Subcutaneous abdominal adipose tissue (tissue), 5 donors: Measurements from ENCODE around the gene RNF212B.

Source experiments
- H3K27ac ChIP-seq: one replicate; pipeline ENCODE4 v1.7.0; 2013; ENCODE audit warnings: low read depth, mild to moderate bottlenecking, inconsistent platforms, low read length, moderate library complexity
- H3K27me3 ChIP-seq, 5 donors: one replicate each; pipeline ENCODE4 v1.7.0; 2013; ENCODE audit warnings: low read length in 5 of 5, inconsistent platforms in 1 of 5; ENCODE audit not compliant: control insufficient read depth in 5 of 5, insufficient read depth in 4 of 5
- H3K36me3 ChIP-seq, 5 donors: one replicate each; pipeline ENCODE4 v1.7.0; 2013; ENCODE audit warnings: low read length in 5 of 5; ENCODE audit not compliant: control insufficient read depth in 5 of 5, insufficient read depth in 5 of 5
- H3K4me1 ChIP-seq, 5 donors: one replicate each; pipeline ENCODE4 v1.7.0; 2013; ENCODE audit warnings: low read length in 5 of 5, mild to moderate bottlenecking in 3 of 5, moderate library complexity in 1 of 5; ENCODE audit not compliant: control insufficient read depth in 5 of 5, insufficient read depth in 5 of 5
- H3K4me3 ChIP-seq, 5 donors: one replicate each; pipeline ENCODE4 v1.7.0; 2013; ENCODE audit warnings: low read length in 5 of 5, low read depth in 1 of 5
- H3K9ac ChIP-seq, 5 donors: one replicate each; pipeline ENCODE4 v1.7.0; 2013; ENCODE audit warnings: low read length in 5 of 5, mild to moderate bottlenecking in 4 of 5, moderate library complexity in 3 of 5
- H3K9me3 ChIP-seq, 5 donors: one replicate each; pipeline ENCODE4 v1.7.0; 2013; ENCODE audit warnings: low read length in 5 of 5; ENCODE audit not compliant: control insufficient read depth in 5 of 5
- donor health status: healthy.
- donor health status: healthy.
- donor health status: healthy.
- donor health status: healthy.
- donor health status: healthy.

The RNF212B gene

DNA sequence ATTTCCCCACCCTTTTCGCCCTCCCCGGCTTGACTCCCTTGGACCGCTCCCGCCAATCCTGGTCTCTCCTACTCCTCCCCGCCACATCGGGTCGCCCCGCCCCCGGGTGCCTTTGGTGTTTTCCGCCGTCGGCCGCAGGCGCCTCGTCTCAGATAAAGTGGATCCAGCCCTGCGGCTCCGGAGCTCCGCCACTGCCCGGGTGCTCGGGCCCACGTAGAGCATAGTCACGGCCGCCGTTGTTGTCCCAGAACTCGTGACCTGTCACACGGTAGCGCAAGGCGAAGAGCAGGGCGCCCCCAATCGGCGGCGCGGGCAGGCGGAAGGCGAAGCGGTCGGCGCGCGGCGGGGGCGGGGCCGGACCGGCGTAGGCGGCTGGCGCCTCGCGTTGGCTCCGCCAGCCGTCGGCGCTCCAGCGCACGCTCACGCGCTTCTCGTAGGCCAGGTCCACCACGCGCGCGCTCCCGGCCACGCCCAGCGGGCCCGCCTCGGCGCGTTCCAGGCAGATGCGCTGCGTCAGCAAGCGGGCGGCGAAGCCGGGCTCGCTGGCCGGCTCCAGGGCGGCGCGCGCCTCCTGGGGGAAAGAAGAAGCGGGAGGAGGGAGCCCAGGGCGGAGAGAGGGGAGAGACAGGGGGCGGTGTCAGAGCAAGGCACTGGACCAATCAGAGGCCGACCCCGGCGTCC lies 63.7 kb downstream of the RNF212B start:
- no peaks in the 10 kb centered on the region for H3K9me3 ChIP-seq
- H3K27me3 ChIP-seq = no peaks in the 10 kb centered on the region
- H3K9ac ChIP-seq = peak overlapping the region in 4 of 5 donors; percentile 76 to 88 (median 84)
- peak overlapping the region in 4 of 5 donors; percentile 75 to 89 (median 84) for H3K4me3 ChIP-seq
- H3K4me1 ChIP-seq = peaks cover 10 to 50% (median 41%) of the 10 kb centered on the region in 5 donors
- peak overlapping the region; percentile 92 for H3K27ac ChIP-seq
- peaks cover 6 to 23% (median 12%) of the 10 kb centered on the region in 5 donors for H3K36me3 ChIP-seq

DNA sequence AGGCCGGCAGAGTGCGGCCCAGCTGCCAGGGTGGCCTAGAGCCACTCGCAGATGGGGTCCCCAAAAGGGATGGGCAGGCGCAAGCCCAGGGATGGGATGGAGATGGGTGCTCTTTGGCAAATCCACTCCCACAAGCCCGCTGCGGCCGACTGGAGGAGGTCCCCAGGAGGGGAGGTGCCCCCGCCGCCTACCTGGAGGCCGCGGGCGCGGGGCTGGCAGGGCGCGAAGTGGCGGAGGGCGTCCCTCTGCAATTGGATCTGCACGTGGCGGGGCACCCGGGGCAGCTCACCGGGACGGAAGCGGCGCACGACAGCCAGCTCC lies 64.2 kb downstream of the RNF212B start:
- Histone ChIP-seq H3K27me3 (no peaks in the 10 kb centered on the region), H3K4me3 (peak overlapping the region in 4 of 5 donors; percentile 74 to 86 (median 78)), H3K36me3 (peaks cover 6 to 18% (median 12%) of the 10 kb centered on the region in 5 donors), H3K27ac (peak overlapping the region; percentile 91), H3K9ac (peak overlapping the region in 4 of 5 donors; percentile 76 to 88 (median 84)), H3K4me1 (peaks cover 10 to 52% (median 46%) of the 10 kb centered on the region in 5 donors), H3K9me3 (no peaks in the 10 kb centered on the region)

DNA sequence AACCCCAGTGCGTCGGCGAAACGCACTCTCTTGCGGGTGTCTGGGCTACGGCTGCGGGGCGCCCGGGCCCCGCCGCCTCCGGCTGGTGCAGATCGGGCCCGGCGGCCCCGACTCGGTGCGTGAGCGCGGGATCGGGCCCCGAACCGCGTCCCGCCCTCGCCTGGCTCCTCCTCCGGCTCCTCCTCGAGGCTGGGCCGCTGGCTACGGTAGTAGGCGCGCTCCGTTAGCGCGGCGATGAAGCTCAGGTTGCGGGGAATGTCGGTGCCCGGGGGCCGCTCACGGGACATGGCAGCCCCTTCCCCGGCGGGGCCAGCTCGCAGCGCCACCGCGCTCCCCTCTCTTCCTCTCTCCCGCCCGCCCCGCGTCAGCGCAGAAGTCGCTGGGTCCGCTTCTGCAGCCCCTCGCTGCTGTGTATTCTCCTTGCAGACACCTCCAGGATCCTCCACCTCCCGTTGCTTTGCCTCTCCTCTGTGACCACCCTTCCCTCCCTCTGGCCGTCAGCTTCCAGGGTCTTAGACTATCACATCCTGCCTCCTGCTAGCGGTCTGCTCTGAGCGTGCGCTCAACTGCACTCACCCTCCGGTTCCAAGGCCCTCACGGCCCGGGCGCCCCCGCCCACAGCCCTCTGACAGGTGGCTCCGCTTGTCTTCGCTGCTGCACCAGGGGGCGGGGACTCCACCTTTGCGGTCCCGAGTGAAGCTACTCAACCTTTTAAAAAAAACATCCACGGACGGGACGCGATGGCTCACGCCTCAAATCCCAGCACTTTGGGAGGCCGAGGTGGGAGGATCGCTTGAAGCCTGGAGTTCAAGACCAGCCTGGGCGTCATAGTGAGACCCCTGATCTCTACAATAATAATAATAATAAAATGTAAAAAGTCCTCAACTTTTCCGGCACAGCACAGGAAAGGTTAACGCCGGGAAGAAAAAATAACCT lies 64.8 kb downstream of the RNF212B start, which contains the start of gene PPP1R3E:
PPP1R3E (minus strand) TSS at position 570 of the 936 bp plus-strand sequence; CDS start at position 287, 283 bp downstream.
- H3K9me3 ChIP-seq = no peaks in the 10 kb centered on the region
- H3K27ac ChIP-seq = peak within 1 kb of the TSS; percentile 91
- H3K27me3 ChIP-seq = no peaks in the 10 kb centered on the region
- peak within 1 kb of the TSS; percentile 38 to 88 (median 83) for H3K9ac ChIP-seq
- peaks cover 15 to 59% (median 52%) of the 10 kb centered on the region in 5 donors for H3K4me1 ChIP-seq
- peaks cover 5 to 12% (median 8%) of the 10 kb centered on the region in 5 donors for H3K36me3 ChIP-seq
- peak within 1 kb of the TSS; percentile 74 to 88 (median 81) for H3K4me3 ChIP-seq

DNA sequence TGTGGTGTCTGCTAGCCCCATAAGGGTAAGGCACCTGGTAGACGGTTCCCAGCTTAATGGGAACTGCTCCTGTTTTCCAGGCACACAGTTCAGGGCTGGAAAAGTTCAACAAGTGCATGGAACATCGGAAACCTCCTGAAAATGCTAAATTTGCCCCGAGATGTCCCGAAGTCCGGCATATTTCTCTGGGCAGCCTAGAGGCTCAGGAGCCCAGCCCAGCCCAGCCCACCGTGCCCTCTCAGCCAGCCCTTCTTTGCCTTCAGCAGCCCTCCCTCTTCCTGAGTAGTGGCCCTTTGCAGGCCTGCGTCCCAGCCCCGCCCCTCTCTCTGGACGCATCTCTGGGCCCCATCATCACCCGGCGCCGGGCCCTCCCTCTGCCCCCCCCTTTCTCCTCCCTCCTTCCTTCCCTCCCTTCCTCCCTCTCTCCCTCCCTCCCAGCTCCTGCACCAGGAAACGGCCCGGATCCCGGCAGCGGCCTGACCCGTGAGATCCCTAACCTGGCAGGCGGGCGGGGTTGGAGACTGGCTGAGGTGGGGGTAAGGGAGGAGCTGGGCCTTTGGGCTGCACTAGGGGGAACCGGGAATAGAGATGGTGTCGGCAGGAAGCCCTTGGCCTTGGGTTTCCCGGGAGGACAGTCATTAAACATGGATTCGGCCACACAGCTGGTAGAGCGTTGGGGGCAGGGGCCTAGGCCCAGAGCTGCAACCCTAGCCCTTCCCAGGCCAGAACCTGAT lies 68.8 kb downstream of the RNF212B start, which contains the start of gene BCL2L2:
BCL2L2 (plus strand) TSS at position 422 of the 734 bp plus-strand sequence. CDS start 935 bp downstream, outside the sequence.
- peak within 1 kb of the TSS; percentile 85 to 99 (median 92) for H3K9ac ChIP-seq
- peaks cover 0 to 27% (median 22%) of the 10 kb centered on the region in 5 donors for H3K36me3 ChIP-seq
- peak within 1 kb of the TSS; percentile 82 for H3K27ac ChIP-seq
- H3K9me3 ChIP-seq = no peaks in the 10 kb centered on the region
- peaks cover 14 to 68% (median 63%) of the 10 kb centered on the region in 5 donors for H3K4me1 ChIP-seq
- H3K27me3 ChIP-seq = no peaks in the 10 kb centered on the region
- peak within 1 kb of the TSS; percentile 83 to 93 (median 85) for H3K4me3 ChIP-seq

DNA sequence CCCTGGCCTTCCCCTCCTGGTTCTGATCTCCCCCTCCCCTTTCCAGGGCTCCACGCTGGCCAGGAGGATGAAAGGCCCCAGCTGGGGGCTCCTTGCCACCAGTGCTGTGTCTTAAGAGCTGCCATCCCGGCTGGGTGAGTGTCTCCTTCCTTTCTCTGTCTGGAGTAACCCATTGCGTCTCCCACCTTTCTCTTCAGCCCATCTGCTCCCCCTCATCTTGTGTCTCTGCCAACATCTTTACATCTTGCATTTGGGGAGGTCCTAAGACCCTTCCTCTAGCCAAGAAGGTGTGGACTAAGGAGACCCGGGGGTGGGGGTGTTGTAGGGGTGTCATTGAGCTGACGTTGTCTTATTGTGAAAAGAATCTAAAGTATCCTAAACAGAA lies 69.4 kb downstream of the RNF212B start:
- Histone ChIP-seq H3K9me3 (no peaks in the 10 kb centered on the region), H3K27ac (peak overlapping the region; percentile 82), H3K27me3 (no peaks in the 10 kb centered on the region), H3K36me3 (peaks cover 0 to 30% (median 25%) of the 10 kb centered on the region in 5 donors), H3K9ac (peak overlapping the region; percentile 85 to 99 (median 92)), H3K4me1 (peaks cover 14 to 64% (median 59%) of the 10 kb centered on the region in 5 donors), H3K4me3 (peak overlapping the region; percentile 83 to 93 (median 85))

DNA sequence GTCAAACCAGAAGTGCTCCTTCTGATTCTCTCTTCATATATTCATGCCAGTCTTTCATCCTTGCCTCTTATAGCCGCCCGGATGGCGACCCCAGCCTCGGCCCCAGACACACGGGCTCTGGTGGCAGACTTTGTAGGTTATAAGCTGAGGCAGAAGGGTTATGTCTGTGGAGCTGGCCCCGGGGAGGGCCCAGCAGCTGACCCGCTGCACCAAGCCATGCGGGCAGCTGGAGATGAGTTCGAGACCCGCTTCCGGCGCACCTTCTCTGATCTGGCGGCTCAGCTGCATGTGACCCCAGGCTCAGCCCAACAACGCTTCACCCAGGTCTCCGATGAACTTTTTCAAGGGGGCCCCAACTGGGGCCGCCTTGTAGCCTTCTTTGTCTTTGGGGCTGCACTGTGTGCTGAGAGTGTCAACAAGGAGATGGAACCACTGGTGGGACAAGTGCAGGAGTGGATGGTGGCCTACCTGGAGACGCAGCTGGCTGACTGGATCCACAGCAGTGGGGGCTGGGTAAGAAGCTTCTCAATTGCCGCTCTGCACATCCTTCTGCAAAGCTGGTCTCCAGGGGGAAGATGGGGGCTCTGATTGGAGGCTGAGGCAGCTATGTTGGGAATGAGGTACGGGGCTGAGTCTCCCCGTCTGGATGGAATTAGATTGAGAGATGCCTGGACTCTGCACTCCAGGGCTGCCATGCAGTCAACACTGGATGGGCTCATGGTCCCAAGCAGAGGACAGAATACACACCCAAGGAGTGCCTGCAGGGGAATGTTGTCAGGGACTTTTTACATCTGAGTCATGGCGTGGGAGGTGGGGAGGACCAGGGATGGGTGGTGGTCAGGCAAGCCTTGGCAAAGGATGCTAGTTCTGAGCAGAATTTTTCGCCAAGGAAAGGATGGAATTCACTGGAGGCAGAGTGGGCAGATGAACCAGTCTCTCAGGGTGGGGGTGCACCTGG lies 70.2 kb downstream of the RNF212B start:
- Histone ChIP-seq H3K9me3 (no peaks in the 10 kb centered on the region), H3K4me3 (peak overlapping the region; percentile 83 to 93 (median 85)), H3K27me3 (no peaks in the 10 kb centered on the region), H3K9ac (peak overlapping the region; percentile 24 to 99 (median 90)), H3K27ac (peak overlapping the region; percentile 82), H3K4me1 (peaks cover 14 to 57% (median 51%) of the 10 kb centered on the region in 5 donors), H3K36me3 (peaks cover under 1 to 30% (median 25%) of the 10 kb centered on the region in 5 donors)

DNA sequence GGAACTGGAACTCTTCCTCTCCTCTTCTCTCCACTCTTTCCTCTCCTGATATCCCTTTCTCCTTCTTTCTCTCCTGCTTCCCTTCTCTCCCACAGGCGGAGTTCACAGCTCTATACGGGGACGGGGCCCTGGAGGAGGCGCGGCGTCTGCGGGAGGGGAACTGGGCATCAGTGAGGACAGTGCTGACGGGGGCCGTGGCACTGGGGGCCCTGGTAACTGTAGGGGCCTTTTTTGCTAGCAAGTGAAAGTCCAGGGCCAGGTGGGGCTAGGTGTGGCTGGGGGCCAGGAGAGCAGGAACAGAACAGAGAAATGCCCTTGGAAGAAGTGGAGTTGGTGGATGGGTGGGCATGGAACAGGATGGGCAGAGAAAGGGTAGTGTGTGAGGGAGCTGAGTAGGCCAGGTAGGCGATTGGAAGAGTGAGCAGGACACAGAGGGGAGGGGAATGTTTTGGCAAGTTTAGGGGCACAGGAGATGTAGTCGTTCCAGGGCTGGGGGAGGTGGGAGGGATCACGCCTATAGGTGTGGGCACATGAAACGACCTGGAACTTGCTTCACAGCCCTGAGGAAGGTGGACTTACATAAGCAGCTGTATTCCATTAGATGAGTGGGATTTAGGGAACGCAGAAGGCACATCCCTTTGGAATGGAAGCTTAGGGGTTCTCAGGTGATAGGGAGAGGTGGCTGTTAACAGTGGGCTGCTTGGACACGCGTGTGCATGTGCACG lies 71.1 kb downstream of the RNF212B start:
- Histone ChIP-seq H3K27me3 (no peaks in the 10 kb centered on the region), H3K27ac (no peak overlapping the region), H3K9me3 (no peaks in the 10 kb centered on the region), H3K4me3 (peak overlapping the region in 1 of 5 donors; percentile 85), H3K36me3 (peaks cover 5 to 30% (median 25%) of the 10 kb centered on the region in 5 donors), H3K4me1 (peaks cover 14 to 54% (median 48%) of the 10 kb centered on the region in 5 donors), H3K9ac (peak overlapping the region in 3 of 5 donors; percentile 4 to 99 (median 24))

DNA sequence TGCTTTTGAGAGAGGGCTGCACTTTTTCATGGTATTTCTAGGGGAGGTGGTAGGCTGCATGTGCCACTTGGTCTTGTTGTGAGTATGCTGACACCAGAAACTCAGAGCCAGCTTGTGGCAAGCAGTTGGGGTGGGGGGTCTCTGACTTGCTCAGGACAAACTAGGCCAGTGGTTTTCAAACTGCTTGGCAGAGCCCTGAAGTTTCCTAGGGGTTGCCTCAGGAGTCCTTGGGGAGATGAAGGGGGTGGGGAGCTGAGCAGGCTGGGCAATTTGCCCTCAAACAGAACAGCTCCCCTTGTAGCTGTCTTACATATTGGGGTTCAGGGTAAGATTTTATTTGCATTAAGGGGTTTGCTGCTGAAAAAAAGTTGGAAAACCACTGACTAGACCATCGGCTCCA lies 72.8 kb downstream of the RNF212B start:
- H3K4me3 ChIP-seq = no peak overlapping the region
- H3K27me3 ChIP-seq = no peaks in the 10 kb centered on the region
- H3K27ac ChIP-seq = no peak overlapping the region
- H3K4me1 ChIP-seq = peaks cover 14 to 51% (median 47%) of the 10 kb centered on the region in 5 donors
- peaks cover 5 to 30% (median 25%) of the 10 kb centered on the region in 5 donors for H3K36me3 ChIP-seq
- H3K9me3 ChIP-seq = no peaks in the 10 kb centered on the region
- H3K9ac ChIP-seq = peak overlapping the region in 1 of 5 donors; percentile 39
